HTR-8/SVneo (cell line): ENCODE data around the gene BGLAP.

Experiments
- DNase-seq: peaks from one replicate; pipeline ENCODE4 v3.0.0; 2011; ENCODE audit warnings: low spot score, mixed read lengths; ENCODE audit not compliant: insufficient read length
- FAIRE-seq: peaks from 2 replicates; lab custom pipeline; 2011; peaks lifted over from hg19 to GRCh38; lab: Jason Lieb, UNC

The BGLAP gene

GRCh38 chr1:156249593-156249992, 7.6 kb downstream of the BGLAP start:
- DNase-seq (no peak), FAIRE-seq (no peak)

GRCh38 chr1:156251527-156251926, 9.5 kb downstream of the BGLAP start:
- no peak for DNase-seq
- FAIRE-seq, result no peak

- no peak for FAIRE-seq
- no peak for DNase-seq
Observed at GRCh38 chr1:156253634-156254033, 11.7 kb downstream of the BGLAP start.

GRCh38 chr1:156257711-156258110, 15.7 kb downstream of the BGLAP start:
- DNase-seq (no peak), FAIRE-seq (no peak)

GRCh38 chr1:156258859-156259258, 16.9 kb downstream of the BGLAP start:
- DNase-seq (no peak), FAIRE-seq (no peak)

- FAIRE-seq (no peak), DNase-seq (no peak)
Observed at GRCh38 chr1:156259805-156260204, 17.8 kb downstream of the BGLAP start.

GRCh38 chr1:156260896-156261295, 18.9 kb downstream of the BGLAP start:
- DNase-seq (no peak), FAIRE-seq (no peak)

GRCh38 chr1:156262461-156263287, 20.7 kb downstream of the BGLAP start:
- FAIRE-seq, result no peak

GRCh38 chr1:156263288-156263655, 21.3 kb downstream of the BGLAP start:
- FAIRE-seq (no peak), DNase-seq (no peak)

More at GRCh38 chr1:156262461-156263287, 20.7 kb downstream of the BGLAP start:
- no peak for DNase-seq

- DNase-seq (no peak), FAIRE-seq (no peak)
Observed at GRCh38 chr1:156266051-156266450, 24.1 kb downstream of the BGLAP start.

- no peak for DNase-seq
- FAIRE-seq, result no peak
Observed at GRCh38 chr1:156268336-156268735, 26.4 kb downstream of the BGLAP start.

GRCh38 chr1:156270314-156270713, 28.3 kb downstream of the BGLAP start:
- DNase-seq (no peak), FAIRE-seq (no peak)

GRCh38 chr1:156276532-156276931, 34.5 kb downstream of the BGLAP start:
- DNase-seq (no peak), FAIRE-seq (no peak)

- DNase-seq (no peak), FAIRE-seq (no peak)
Observed at GRCh38 chr1:156276966-156277381, 35.0 kb downstream of the BGLAP start.

GRCh38 chr1:156279837-156280236, 37.9 kb downstream of the BGLAP start:
- no peak for FAIRE-seq
- DNase-seq, result no peak

GRCh38 chr1:156281281-156281680, 39.3 kb downstream of the BGLAP start:
- DNase-seq (no peak), FAIRE-seq (no peak)

GRCh38 chr1:156281693-156282478, 39.9 kb downstream of the BGLAP start:
- FAIRE-seq (no peak), DNase-seq (no peak)

- peak; percentile 84 for FAIRE-seq
- DNase-seq, result peak; percentile 95
Observed at GRCh38 chr1:156282479-156283222, 40.7 kb downstream of the BGLAP start, which contains the start of gene SMG5. Gene SMG5, minus strand, starts transcription at chr1:156282825. Its CDS starts 145 bp downstream, at chr1:156282680.

GRCh38 chr1:156283521-156283920, 41.5 kb downstream of the BGLAP start:
- FAIRE-seq (no peak), DNase-seq (no peak)

- FAIRE-seq (no peak), DNase-seq (no peak)
Observed at GRCh38 chr1:156284112-156284511, 42.1 kb downstream of the BGLAP start, which contains the start of gene TMEM79. Gene TMEM79, plus strand, starts transcription at chr1:156284325. Its CDS starts 902 bp downstream, at chr1:156285227.
